Posterior cingulate gyrus (tissue), 11 donors: ENCODE measurements around the gene TRERF1.

Experiments
- DNase-seq, 10 donors: peaks; one replicate each; pipeline versions ENCODE4 v3.0.0 to v3.0.0-alpha.2; 2020 to 2021; ENCODE audit warnings: mixed read lengths in 3 of 10
- intact Hi-C: fragments of 100-400 bp; cut with DNase I; formaldehyde crosslinking; loops from one replicate; pipeline ENCODE4 v1.15.1; 2023

The TRERF1 gene

DNA sequence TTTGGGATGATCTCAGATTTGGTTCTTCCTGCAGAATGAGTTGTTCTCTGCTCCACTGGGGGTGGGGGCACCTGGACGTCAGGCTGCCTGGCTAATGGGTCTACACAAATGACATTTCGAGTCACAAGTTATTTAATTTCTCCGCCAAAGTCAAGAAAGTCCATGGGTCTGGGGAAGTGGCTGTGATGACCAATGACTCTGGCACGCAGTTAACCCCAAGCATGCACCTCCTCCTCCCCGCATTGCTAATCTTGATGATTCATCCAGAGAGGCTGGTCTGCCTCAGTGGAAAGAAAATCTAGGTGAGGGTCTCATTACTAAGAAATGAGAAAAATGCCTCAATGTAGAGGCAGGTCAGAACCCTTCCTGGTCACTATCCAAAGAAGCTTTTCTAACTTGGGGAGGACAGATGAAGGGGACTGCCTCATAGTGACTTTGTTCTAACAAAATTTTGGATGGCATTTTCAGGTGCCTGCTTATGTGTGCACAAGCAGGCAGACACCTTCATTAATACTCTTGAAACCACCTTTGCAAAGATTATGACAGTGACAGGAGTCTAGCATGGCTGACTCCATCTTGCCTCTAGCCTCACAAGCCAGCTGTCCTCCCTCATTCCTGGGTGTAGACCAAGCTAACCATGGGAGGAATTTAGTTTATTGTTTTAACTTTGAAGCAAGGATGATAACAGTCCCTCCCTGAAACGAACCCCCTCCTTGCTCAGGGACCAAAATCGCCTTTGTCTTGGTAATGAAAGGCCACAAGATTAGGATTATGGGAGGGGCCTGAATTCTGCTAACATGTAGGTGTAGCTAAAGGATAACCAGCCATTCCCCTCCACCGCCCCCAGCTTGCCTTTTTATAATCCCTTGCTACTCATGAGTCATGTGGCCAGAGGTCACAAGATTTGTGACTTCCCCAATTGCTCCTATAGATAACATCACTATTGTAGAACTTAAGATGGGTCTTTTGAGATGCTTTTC is 135.4 kb downstream of the TRERF1 start:
- intact Hi-C loops, result no loop called here
- DNase-seq, result no peak

- intact Hi-C loops, result no loop called here
- DNase-seq, result no peak
Observed at GRCh38 chr6:42315259-42315990, 136.3 kb downstream of the TRERF1 start.

DNA sequence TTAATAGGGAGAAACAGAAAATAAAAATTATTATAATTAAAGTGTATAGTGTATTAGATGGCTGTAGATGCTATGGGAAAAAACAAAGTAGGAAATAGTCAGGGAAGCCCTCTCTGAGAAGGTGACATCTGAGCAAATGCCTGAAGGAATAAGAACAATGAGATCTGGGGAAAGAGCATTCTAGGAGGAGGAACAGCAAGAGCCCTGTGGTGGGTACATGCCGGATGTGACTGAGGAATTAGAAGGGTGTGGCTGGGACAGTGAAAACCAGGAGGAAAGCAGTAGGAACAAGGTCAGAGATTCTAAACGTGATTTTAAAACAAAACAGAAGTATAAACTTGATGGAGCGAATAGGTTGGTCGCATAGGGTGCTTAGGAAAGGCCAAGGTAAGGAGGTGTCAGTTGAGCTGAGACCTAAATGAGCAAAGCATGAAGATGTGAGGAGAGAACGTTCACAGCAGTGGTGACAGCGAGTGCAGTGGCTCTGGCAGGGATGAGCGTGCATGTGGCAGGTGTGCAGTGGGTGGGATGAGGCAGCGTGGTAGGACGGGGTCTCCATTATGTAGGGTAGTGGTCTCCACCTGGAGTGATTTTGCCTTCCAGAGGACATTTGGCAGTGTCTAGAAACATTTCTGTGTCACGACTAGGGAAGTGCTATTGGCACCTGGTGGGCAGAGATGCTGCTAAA is 137.0 kb downstream of the TRERF1 start:
- no peak for DNase-seq

GRCh38 chr6:42313941-42314570 is 137.7 kb downstream of the TRERF1 start:
- intact Hi-C loops, result no loop called here
- no peak for DNase-seq

More for the DNA sequence above, 137.0 kb downstream of the TRERF1 start:
- intact Hi-C loops, result no loop called here

DNA sequence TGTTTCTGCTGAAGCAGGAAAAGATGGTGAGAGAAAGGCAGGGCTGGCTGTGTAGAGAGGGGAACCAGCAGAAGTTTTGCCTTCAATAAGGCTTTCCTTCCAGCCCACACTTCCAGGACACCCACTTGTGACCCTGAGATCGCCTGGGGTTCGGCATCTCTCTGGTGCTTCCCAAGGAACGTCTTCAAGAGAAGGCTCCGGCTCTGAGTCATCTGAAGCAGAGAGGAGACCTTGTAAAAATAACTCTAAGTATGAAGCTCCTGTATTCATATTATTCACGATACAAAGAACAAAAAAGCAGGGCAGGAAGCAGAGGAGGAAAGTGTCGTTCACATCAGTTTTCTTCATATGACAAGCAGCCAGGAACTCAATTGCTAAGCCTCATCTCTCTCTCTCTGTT is 138.7 kb downstream of the TRERF1 start:
- intact Hi-C loops, result no loop called here
- DNase-seq, result no peak

- intact Hi-C loops, result no loop called here
- no peak for DNase-seq
Observed at GRCh38 chr6:42307141-42307470, 144.6 kb downstream of the TRERF1 start.

DNA sequence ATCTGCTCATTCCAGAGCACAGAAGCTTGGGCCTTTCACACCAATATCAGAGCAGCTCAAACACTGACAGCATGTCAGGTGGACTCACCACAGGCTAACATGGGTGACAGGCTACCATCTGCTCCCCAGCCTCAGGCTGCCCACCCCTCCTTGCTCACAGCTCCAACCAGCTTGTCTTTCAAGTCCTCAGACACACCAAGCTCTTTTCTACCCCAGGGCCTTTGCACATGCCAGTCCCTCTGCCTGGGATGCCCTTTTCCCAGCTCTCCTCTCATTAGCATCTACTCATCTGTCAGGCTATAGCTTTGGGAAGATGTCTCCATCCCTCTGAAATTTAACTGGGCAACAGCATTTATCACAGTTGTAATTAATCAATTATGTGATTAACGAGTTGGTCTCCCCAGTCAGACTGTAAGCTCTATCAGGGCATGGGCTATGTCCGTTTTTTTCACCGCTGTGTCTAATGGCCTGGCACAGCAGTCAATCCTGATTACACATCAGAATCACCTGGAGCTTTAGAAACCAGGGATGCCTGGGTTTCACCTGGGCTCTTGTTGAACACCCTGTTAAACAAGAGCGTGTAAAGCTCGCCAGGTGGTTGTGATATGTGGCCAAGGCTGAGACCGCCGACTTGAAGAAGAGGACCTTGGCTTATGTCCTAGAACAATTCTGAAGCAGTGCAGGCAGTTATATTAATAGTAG is 145.1 kb downstream of the TRERF1 start:
- intact Hi-C loops, result no loop called here
- DNase-seq, result no peak

DNA sequence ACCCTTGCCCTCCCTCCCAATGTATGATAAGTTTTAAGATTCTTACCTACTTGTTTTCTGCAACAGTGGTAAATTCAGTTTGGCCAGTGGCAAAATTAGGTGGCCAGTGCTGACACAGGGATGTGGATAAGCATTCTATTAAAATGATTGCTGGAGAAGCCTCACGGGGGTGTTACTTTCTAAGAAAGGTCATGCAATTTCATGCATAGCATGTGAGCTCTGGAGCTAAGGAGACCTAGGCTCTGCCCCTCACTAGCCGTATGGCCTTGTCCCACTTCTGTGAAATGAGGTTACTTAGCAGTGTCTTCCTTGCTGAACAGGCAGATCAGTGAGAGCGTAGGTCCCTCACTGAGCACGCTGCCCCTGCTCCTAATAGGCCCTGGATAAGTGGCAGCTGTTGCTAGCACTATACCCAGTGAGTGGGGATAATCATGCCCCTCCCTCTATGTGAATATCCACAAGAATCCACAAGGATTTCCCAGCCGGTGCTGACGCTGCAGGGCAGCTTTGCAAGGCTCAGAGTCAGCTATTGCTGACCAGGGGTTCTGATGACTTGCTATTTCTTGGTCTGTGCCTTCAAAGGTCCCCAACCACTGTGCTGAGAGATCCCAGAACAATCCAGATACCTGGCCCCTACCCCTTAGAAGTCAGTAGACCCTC is 147.5 kb downstream of the TRERF1 start:
- no peak for DNase-seq
- intact Hi-C loops, result no loop called here

GRCh38 chr6:42302411-42302810 is 149.3 kb downstream of the TRERF1 start:
- DNase-seq, result no peak
- intact Hi-C loops, result no loop called here

GRCh38 chr6:42301986-42302385 is 149.7 kb downstream of the TRERF1 start:
- DNase-seq, result no peak
- intact Hi-C loops, result no loop called here

GRCh38 chr6:42300701-42301100 is 151.0 kb downstream of the TRERF1 start:
- DNase-seq, result peak in 1 of 10 donors; percentile 19
- intact Hi-C loops, result no loop called here

- intact Hi-C loops, result no loop called here
- DNase-seq, result no peak
Observed at GRCh38 chr6:42300185-42300584, 151.5 kb downstream of the TRERF1 start.

DNA sequence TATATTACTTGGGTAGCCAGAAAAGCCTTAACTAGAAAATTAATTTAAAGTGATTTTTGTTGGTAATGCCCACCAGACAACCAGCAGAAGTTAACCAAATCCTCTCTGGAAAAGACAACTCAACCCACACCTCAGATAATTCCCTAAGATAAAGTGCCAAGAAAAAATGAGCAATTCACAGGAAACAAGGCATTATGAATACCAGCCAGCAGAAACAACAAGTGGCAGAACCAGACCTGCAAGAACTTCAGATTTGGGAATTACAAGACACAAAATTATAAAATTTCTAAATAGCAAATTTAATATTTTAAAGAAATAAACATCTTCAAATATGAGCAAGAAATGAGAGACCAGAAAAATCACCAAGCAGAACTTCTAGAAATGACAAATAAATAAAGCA is 154.1 kb downstream of the TRERF1 start:
- intact Hi-C loops, result no loop called here
- no peak for DNase-seq

DNA sequence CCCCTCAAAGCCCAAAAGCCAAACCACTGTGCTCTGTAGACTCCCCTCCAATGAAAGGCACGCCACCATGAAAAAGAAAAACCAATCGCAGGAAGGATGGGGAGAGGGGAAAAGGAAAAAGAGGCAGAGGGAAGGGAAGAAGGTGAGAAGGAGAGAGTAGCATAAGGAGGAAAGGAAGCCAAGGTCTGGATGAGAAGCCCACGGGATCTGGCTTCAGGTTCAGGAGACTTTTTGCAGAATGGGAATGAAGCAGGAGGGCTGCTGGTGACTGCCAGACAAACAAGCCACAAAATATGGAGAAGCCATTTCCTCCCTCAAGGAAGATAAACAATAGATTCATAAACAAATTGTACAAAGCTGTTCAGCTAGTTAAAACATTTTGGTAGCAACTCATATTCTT is 155.1 kb downstream of the TRERF1 start:
- intact Hi-C loops, result no loop called here
- DNase-seq, result no peak

GRCh38 chr6:42295677-42296076 is 156.0 kb downstream of the TRERF1 start:
- DNase-seq, result no peak
- intact Hi-C loops, result no loop called here

DNA sequence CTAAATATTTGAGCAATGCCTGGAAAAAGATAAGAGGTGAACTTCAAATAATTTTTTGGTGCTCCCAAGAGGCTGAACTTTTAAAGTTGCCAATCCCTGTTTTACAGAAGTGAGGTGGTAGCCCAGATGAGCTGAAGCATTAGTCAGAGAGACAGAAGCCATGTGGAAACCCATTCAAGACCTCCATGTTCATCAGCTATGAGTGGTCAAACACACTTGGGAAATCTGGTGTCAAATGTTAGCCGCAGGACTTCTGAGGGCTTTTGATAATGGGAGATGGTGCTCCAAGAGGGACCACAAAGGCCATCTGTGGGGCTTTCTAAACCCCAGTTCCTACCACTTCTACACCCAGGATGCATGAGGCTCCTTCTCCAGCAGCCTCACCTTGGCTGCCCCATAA is 156.5 kb downstream of the TRERF1 start:
- no peak for DNase-seq
- intact Hi-C loops, result no loop called here

- intact Hi-C loops, result no loop called here
- DNase-seq, result no peak
Observed at GRCh38 chr6:42294759-42295158, 157.0 kb downstream of the TRERF1 start.

GRCh38 chr6:42293386-42293977 is 158.2 kb downstream of the TRERF1 start:
- DNase-seq, result no peak

More at GRCh38 chr6:42293386-42293977, 158.2 kb downstream of the TRERF1 start:
- intact Hi-C loops, result no loop called here
